GM23248 (cell line): ENCODE data around the gene LRRC43.
"Not testable (repeated sequence)": the region's sequence is repeated elsewhere in the genome, so short reads cannot be mapped to it uniquely, and the experiment has no call there.

Experiments
- EZH2 ChIP-seq: fragments of 200-600 bp; sonication (generic); IDR thresholded peaks from 2 replicates; pipeline ENCODE4 v1.6.1; 2018; ENCODE audit warnings: antibody characterized with exemption, mild to moderate bottlenecking; ENCODE audit not compliant: insufficient read depth, poor library complexity, severe bottlenecking
- EZH2phosphoT487 ChIP-seq: fragments of 200-600 bp; sonication (generic); IDR thresholded peaks from 2 replicates; pipeline ENCODE4 v1.6.1; 2018; ENCODE audit warnings: antibody characterized with exemption, moderate library complexity, mild to moderate bottlenecking, low read depth; ENCODE audit not compliant: insufficient read depth

- TF ChIP-seq EZH2, EZH2phosphoT487: not testable (repeated sequence)
These were observed 19.9 kb downstream of the LRRC43 start for GRCh38 chr12:122202811-122203210.
